Nephron progenitor cell (in vitro differentiated cells): ENCODE measurements around the gene RGS11.
"Not testable (repeated sequence)": the region's sequence is repeated elsewhere in the genome, so short reads cannot be mapped to it uniquely, and the experiment has no call there.

Experiments used
- DNase-seq: peaks from one replicate; pipeline ENCODE4 v3.0.0; 2021
- H3K27ac Mint-ChIP-seq: 2 replicates; pipeline ENCODE4 v1.8.0; 2021; ENCODE audit warnings: mild to moderate bottlenecking, moderate library complexity, mixed read lengths
- H3K27me3 Mint-ChIP-seq: 2 replicates; pipeline ENCODE4 v1.8.0; 2021; ENCODE audit warnings: mild to moderate bottlenecking, low read depth, mixed read lengths; ENCODE audit not compliant: poor library complexity
- H3K36me3 Mint-ChIP-seq: 2 replicates; pipeline ENCODE4 v1.8.0; 2021; ENCODE audit warnings: low read depth, mixed read lengths
- H3K4me1 Mint-ChIP-seq: 2 replicates; pipeline ENCODE4 v1.8.0; 2021; ENCODE audit warnings: mixed read lengths
- H3K4me3 Mint-ChIP-seq: 2 replicates; pipeline ENCODE4 v1.8.0; 2021; ENCODE audit warnings: mild to moderate bottlenecking, moderate library complexity, mixed read lengths
- H3K9me3 Mint-ChIP-seq: 2 replicates; pipeline ENCODE4 v1.8.0; 2021; ENCODE audit warnings: mild to moderate bottlenecking, moderate library complexity, mixed read lengths
- TF ChIP-seq, protein P1 (sequence below): fragments of 200-600 bp; sonication (generic); IDR thresholded peaks from 2 replicates; pipeline ENCODE4 v1.5.0; 2021; ENCODE audit warnings: antibody characterized with exemption

RGS11 gene

DNA sequence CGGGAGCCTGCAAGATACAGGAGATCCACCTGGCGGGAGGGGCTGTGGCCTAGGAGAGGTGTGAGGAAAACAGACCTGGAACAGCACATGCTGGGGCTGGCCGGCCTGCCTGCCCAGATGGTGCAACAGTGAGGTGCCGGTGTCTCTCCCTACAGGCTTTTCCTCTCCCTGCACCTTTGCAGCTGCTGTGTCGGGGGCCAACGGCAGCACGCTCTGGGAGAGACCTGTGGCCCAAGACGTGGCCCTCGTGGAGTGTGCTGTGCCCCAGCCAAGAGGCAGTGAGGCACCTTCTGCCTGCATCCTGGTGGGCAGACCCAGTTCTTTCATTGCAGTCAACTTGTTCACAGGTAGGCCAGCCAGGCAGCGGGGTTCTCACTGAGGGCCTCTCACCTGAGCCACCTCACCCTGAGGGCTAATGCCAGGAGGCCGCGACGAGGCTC is 15.9 kb downstream of the RGS11 start:
- DNase-seq: no peak
- Mint-ChIP-seq H3K4me3 (no peak overlapping the region), H3K27me3 (peaks cover 4% of the 10 kb centered on the region), H3K9me3 (no peaks in the 10 kb centered on the region), H3K4me1 (no peaks in the 10 kb centered on the region), H3K36me3 (peaks cover 50% of the 10 kb centered on the region), H3K27ac (no peak overlapping the region)
- TF ChIP-seq, protein P1, sequence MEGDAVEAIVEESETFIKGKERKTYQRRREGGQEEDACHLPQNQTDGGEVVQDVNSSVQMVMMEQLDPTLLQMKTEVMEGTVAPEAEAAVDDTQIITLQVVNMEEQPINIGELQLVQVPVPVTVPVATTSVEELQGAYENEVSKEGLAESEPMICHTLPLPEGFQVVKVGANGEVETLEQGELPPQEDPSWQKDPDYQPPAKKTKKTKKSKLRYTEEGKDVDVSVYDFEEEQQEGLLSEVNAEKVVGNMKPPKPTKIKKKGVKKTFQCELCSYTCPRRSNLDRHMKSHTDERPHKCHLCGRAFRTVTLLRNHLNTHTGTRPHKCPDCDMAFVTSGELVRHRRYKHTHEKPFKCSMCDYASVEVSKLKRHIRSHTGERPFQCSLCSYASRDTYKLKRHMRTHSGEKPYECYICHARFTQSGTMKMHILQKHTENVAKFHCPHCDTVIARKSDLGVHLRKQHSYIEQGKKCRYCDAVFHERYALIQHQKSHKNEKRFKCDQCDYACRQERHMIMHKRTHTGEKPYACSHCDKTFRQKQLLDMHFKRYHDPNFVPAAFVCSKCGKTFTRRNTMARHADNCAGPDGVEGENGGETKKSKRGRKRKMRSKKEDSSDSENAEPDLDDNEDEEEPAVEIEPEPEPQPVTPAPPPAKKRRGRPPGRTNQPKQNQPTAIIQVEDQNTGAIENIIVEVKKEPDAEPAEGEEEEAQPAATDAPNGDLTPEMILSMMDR: no peak

DNA sequence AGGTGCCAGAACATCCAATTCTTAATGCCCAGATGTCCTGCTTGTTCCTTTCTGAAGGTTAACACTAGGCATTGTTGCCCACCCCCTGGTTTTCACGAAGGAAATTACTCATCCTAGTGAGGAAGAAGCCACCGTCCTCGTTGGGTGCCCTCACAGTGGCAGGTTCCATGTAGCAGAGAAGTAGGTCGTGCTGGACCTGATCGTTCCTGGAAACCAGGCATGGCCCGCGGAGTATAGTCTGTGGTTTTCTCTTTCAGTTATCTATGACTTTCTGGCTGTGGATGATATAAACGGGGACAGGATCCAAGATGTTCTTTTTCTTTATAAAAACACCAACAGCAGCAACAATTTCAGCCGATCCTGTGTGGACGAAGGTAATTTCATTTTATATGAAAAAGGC is 16.5 kb downstream of the RGS11 start:
- Mint-ChIP-seq H3K4me3 (no peak overlapping the region), H3K27ac (peak overlapping the region; percentile 22), H3K4me1 (no peaks in the 10 kb centered on the region), H3K36me3 (peaks cover 56% of the 10 kb centered on the region), H3K27me3 (peaks cover 4% of the 10 kb centered on the region), H3K9me3 (no peaks in the 10 kb centered on the region)
- TF ChIP-seq, protein P1: no peak
- DNase-seq: no peak

DNA sequence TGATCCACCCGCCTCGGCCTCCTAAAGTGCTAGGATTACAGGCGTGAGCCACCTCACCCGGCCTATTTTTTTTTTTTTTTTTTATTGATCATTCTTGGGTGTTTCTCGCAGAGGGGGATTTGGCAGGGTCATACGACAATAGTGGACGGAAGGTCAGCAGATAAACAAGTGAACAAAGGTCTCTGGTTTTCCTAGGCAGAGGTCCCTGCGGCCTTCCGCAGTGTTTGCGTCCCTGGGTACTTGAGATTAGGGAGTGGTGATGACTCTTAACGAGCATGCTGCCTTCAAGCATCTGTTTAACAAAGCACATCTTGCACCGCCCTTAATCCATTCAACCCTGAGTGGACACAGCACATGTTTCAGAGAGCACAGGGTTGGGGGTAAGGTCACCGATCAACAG is 17.7 kb downstream of the RGS11 start:
- not testable (repeated sequence) for H3K4me1 Mint-ChIP-seq, H3K27ac Mint-ChIP-seq, H3K27me3 Mint-ChIP-seq, DNase-seq, H3K4me3 Mint-ChIP-seq, H3K9me3 Mint-ChIP-seq
- peaks cover 60% of the 10 kb centered on the region for H3K36me3 Mint-ChIP-seq

DNA sequence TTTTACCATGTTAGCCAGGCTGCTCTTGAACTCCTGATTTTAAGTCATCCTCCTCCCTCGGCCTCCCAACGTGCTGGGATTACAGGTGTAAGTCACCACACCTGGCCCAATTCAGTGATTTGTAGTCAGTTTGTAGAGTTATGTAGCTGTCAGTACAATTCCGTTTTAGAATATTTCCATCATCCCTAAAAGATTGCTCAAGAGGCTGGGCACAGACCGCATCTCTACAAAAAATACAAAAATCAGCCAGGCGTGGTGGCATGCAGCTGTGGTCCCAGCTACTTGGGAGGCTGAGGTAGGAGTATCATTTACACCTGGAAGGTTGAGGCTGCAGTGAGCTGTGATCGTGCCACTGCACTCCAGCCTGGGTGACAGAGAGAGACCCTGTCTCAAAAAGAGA is 20.6 kb downstream of the RGS11 start:
- no peaks in the 10 kb centered on the region for H3K9me3 Mint-ChIP-seq
- H3K4me1 Mint-ChIP-seq: peaks cover 17% of the 10 kb centered on the region
- peaks cover 4% of the 10 kb centered on the region for H3K27me3 Mint-ChIP-seq
- no peak overlapping the region for H3K4me3 Mint-ChIP-seq
- H3K36me3 Mint-ChIP-seq: peaks cover 62% of the 10 kb centered on the region
- TF ChIP-seq, protein P1: no peak
- no peak for DNase-seq
- no peak overlapping the region for H3K27ac Mint-ChIP-seq

DNA sequence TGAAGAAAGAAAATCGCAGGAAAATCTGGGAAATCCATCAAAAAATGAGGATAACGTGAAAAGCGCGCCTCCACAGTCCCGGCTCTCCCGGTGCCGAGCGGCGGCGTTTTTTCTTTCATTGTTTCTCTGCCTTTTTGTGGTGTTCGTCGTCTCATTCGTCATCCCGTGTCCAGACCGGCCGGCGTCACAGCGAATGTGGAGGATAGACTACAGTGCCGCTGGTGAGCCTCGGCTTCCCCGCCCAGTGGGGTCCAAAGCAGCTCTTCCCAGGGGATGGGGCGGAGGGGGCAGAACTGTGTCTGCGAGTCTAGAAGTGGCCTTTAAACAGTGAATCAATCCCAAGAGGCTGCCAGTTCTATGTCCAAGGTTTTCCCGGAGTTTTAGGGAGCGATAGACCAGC is 21.3 kb downstream of the RGS11 start:
- TF ChIP-seq, protein P1: no peak
- Mint-ChIP-seq H3K27ac (no peak overlapping the region), H3K36me3 (peaks cover 62% of the 10 kb centered on the region), H3K27me3 (peaks cover 4% of the 10 kb centered on the region), H3K4me3 (no peak overlapping the region), H3K9me3 (no peaks in the 10 kb centered on the region), H3K4me1 (peaks cover 20% of the 10 kb centered on the region)
- DNase-seq: no peak

DNA sequence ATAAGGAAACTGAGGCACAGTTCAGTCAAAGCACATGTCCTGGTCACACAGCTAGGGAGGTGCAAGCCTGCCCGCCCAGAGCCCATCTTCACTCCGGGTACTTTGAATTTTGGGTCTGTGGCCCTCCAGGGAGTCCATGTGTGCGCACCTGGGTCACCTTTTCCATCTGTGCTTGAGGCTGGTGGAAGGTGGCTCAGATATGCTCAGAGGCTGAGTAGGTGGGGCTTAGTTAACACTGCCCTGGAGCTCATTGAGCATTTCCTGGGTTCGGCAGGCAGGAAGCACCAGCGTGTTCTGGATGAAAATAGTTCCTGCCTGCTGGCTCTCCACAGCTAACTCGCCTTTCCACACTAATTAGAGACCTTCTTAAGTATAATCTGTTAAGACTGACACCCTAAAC is 21.9 kb downstream of the RGS11 start:
- no peak overlapping the region for H3K27ac Mint-ChIP-seq
- no peak overlapping the region for H3K4me3 Mint-ChIP-seq
- TF ChIP-seq, protein P1: no peak
- no peak for DNase-seq
- peaks cover 20% of the 10 kb centered on the region for H3K4me1 Mint-ChIP-seq
- H3K36me3 Mint-ChIP-seq: peaks cover 56% of the 10 kb centered on the region
- no peaks in the 10 kb centered on the region for H3K27me3 Mint-ChIP-seq
- H3K9me3 Mint-ChIP-seq: no peaks in the 10 kb centered on the region
